ENCODE measurements around the gene HTR2A.

HTR2A gene

GRCh38 chr13:46896341-46897137 lies at the start of gene HTR2A:
Gene HTR2A (minus strand): TSS chr13:46897053. CDS start chr13:46895906, 1,147 bp downstream.
- DNase-seq (ENCODE audit: low spot score), result peak; percentile 6

DNA sequence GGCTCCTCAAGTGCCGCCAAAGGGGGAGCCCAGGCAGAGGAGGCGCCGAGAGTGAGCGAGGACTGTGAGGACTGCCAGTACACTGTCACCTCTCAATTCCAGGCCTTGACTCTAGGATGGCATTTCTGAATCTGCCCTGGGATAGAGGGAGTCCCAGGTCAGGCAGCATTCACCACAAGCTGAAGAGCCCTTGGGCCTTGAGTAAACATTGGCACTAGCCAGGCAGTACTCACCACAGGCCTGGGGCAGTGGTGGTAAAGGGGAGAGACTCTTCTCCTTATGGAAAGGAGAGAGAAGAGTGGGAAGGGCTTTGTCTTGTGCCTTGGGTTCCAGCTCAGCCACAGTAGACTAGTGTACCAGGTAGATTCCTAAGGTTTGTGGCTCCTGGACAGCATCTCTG lies 39.7 kb upstream of the HTR2A start:
- FAIRE-seq (no peak), DNase-seq (ENCODE audit: low spot score) (no peak)

More at GRCh38 chr13:46896341-46897137, at the start of gene HTR2A:
- FAIRE-seq, result no peak

GRCh38 chr13:46934749-46935148 lies 37.9 kb upstream of the HTR2A start:
- DNase-seq (ENCODE audit: low spot score) (no peak), FAIRE-seq (no peak)

GRCh38 chr13:46926916-46927590 lies 30.2 kb upstream of the HTR2A start:
- FAIRE-seq (no peak), DNase-seq (ENCODE audit: low spot score) (no peak)

DNA sequence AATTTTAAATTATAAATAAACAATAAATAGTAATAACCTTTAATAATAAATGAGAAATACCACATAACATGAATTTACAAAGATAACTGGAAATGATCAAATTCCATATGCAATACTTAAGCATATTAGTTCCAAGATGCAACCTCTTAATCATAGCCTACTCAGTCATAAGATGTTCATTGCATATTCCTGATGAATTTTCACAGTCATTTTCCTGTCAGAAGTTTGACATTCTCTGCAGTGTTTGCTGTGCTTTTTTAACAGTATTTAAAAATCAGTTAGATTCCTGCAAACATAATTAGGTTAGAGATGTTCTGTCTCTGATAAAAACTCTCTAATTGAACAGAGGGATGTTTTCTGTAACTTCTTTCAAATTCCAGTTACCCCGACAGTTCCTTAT lies 28.6 kb upstream of the HTR2A start:
- DNase-seq (ENCODE audit: low spot score) (no peak), FAIRE-seq (no peak)

GRCh38 chr13:46914341-46914740 lies 17.5 kb upstream of the HTR2A start:
- no peak for FAIRE-seq
- no peak for DNase-seq (ENCODE audit: low spot score)

- DNase-seq (ENCODE audit: low spot score) (no peak), FAIRE-seq (no peak)
These were observed 16.9 kb upstream of the HTR2A start for GRCh38 chr13:46913757-46914156.

GRCh38 chr13:46909042-46909441 lies 12.2 kb upstream of the HTR2A start:
- FAIRE-seq (no peak), DNase-seq (ENCODE audit: low spot score) (no peak)

DNA sequence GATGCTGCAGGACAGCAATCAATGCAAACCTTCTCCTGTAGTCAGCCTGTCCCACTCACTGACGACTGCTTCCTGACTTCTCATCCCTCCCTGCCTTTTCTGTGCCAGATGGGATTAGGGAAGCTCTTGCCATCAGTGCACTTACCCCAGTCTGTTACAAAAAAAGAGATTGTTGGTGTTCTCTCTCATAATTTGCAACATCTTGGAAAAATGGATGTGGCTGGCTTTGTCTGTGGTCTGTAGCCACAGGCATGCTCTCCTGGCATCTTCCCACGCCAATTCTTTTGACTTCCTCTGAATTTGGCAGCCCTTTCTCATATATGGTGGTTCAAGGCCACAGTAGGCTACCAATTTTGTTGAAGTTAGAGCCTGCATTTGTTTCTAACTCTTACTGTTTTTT lies 11.6 kb upstream of the HTR2A start:
- peak; percentile 25 for DNase-seq (ENCODE audit: low spot score)
- FAIRE-seq, result no peak

DNA sequence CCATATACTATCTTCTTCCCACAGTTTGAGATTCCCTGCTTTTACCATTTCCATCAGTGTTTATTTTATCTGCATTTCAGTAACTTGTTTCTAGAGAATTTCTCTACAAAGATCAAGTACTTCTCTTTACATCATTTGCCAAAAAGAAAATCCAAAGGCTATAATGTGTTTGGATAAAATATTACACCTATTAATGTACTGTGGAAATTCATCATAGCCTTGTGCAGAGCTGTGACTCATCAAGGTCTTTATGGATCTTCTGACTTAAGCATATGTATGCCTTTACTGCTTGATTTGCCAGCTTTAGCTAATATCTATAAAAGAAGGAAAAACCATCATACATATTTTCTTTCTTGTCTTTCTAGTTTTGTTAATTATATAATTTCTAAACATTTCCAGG lies 9.6 kb upstream of the HTR2A start:
- no peak for FAIRE-seq
- no peak for DNase-seq (ENCODE audit: low spot score)

DNA sequence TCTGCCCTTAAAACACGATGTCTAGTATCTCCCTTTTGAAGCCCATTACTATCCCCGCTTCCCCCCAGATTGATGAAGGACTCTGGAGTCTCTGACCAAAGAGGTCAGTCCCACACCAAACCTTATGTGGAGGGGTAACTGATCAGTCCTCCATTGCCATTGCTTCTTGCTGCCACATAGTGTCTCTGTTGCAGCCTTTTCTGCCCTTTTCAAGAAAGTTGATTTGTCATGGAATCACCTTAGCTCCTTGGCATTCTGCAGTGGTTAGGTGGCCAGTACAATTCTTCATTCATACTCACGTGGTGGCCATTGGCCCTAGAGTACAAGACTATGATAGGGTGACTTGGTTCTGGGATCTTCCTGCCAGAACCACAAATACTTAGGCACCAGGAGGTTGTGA lies 8.4 kb upstream of the HTR2A start:
- DNase-seq (ENCODE audit: low spot score) (no peak), FAIRE-seq (no peak)

DNA sequence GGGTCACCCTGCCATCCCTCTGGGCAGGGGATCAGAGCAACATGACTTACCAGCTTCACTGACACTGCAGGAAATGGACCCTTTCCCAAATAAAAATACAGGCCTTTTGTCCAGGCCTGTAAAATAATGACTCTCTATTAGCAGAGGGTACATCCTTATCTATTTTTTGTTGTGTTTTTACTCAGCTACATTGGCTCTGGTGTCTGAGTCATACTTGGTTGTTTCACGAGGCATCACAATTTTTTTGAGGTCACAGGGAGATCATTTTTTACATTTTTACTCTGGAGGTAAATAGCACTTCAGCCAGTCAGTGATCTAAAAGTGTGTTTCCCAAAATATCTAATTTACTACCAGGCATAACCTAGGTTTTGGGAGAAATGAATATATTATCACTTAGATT lies 6.9 kb upstream of the HTR2A start:
- peak; percentile 25 for DNase-seq (ENCODE audit: low spot score)
- FAIRE-seq, result no peak

- no peak for DNase-seq (ENCODE audit: low spot score)
- FAIRE-seq, result no peak
These were observed 4.9 kb upstream of the HTR2A start for GRCh38 chr13:46901721-46902120.

DNA sequence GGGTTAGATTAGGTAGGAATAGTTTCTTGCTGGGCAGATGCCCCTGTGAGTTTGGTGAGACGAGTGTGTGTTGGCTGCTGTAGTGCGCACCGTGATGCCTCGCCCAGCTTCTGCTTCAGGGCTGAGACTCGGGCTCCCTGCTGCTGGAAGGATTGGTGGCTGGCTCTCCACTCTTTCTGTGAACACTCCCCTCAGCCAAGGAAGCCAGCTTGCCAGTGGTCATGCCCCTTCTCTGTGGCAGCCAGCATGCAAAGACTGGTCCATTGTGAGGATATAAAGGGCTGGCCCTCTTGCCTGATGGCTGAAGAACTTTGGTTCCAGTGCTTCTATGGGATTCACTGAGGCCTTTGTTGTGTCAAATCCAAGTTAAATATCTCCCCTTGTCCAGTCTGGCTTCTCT lies 2.9 kb upstream of the HTR2A start:
- DNase-seq (ENCODE audit: low spot score), result no peak
- no peak for FAIRE-seq

DNA sequence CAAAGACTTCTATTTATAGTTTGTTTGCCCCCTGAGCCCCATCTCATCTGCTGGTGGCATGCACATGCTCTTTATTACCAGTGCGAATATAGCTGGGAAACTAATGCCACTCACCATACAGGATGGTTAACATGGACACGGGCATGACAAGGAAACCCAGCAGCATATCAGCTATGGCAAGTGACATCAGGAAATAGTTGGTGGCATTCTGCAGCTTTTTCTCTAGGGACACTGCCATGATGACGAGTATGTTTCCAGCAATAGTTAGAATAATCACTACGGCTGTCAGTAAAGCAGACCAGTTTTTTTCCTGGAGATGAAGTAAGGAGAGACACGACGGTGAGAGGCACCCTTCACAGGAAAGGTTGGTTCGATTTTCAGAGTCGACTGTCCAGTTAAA lies 1.5 kb downstream of the HTR2A start:
- FAIRE-seq (no peak), DNase-seq (ENCODE audit: low spot score) (no peak)

DNA sequence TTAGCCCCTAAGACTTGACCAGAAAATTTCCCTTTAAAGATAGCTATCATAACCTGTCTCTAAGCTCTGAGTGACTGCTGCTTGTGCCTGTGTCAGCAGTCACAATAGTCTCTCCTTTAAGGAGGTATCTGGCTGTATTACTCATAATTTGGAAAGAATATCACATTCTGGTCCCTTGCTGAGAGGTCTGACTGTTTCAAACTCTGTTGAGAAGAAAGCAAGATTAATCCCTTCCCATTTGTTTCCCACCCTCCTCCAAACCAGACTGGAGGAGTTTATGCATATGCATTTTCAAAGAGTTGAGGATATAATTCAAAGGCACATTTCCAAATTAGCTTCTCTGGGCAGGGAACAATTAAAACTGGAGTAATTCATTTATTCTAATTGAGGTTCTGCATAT lies 2.3 kb downstream of the HTR2A start:
- no peak for DNase-seq (ENCODE audit: low spot score)
- no peak for FAIRE-seq

DNA sequence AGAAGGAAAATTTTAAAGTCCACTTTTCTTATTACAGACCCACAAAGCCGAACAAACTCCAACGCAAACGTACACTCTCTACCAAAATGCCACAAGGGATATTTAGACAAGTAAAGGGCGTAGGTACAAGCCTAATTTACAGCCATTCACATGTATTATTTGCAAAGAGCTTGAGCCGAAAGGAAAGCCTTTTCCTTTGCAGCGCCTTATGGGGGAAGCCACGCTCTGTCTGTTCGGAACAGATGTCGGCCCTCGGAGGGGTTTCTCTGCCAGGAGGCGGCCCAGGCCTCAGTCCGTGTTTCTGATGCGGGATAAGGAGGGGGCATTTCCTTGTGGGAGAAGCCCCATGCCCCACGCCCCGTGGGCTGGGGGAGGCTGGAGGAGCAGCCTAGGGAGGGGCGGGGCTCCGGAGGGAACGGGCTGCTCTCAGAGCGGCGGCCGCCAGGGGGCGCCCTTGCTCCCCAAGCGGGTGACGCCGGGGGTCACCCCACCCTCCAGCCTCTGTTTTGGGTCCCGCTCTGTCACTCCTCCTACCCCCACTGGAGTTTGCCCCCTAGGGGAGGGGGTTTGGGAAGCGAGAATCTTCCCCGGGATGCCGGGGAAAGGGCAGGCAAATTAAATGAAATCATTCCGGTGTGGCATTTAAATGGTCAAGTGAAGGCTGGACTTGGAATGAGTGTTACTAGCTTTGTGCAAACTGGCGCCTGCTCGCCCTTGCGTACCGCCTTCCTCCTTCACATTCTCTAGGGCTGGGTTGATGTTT lies 2.9 kb downstream of the HTR2A start:
- FAIRE-seq (no peak), DNase-seq (ENCODE audit: low spot score) (peak; percentile 75)

DNA sequence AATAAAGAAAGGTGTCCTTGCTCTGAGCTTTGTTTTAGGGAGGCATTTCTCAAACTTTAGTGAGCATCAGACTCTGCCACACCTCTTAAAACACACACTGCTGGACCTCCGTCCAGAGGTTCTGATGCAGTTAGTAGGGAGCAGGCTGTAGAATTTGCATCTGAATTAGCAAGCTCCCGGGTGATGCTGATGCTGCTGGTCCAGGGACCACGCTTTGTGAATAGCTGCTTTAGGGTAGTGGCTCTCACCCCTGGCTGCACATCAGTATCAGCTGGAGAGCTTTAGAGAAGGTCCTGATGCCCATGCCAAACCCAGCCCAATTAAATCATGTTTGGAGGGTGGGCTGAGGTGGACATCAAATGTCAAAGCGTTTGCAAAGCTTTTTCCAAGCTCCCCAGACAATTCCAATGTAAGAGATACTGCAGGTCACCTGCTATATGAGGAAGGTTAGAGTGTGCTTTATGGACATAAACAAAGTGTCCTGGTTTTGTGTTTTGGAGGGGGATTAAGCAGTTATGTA lies 3.6 kb downstream of the HTR2A start:
- no peak for DNase-seq (ENCODE audit: low spot score)
- FAIRE-seq, result no peak

DNA sequence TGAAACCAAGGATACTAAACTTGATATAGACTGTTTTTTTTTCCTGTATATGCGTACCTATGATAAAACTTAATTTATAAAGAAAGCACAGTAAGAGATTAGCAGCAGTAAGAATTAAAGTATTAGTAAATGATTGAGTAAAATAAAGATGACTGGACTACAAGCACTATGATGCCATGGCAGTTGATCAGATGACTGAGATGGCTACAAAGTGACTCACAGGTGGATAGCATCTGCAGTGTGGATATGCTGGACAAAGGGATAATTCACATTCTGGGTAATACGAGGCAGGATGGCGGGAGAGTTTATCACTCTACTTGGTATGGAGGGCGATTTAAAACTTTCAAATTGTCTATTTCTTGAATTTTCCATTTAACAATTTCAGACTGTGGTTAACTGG lies 11.8 kb downstream of the HTR2A start:
- no peak for FAIRE-seq
- peak; percentile 12 for DNase-seq (ENCODE audit: low spot score)

GRCh38 chr13:46884531-46884930 lies 12.3 kb downstream of the HTR2A start:
- DNase-seq (ENCODE audit: low spot score), result no peak
- FAIRE-seq, result no peak

- FAIRE-seq, result no peak
- DNase-seq (ENCODE audit: low spot score), result no peak
These were observed 15.2 kb downstream of the HTR2A start for GRCh38 chr13:46881621-46882020.

- FAIRE-seq, result no peak
These were observed 22.8 kb downstream of the HTR2A start for GRCh38 chr13:46874006-46874405.

More at GRCh38 chr13:46874006-46874405, 22.8 kb downstream of the HTR2A start:
- no peak for DNase-seq (ENCODE audit: low spot score)

All from urothelium cell line (cell line).